ENCODE data around the gene RPL13.

GRCh38 chr16:89517128-89517527 lies 43.4 kb upstream of the RPL13 start:
- TF ChIP-seq EZH2 (IDR thresholded peaks at IDR 0.05) (no peak), CTCF (IDR thresholded peaks at IDR 0.05) (no peak)

Measured in neural progenitor cell (in vitro differentiated cells).